Epithelial cell of proximal tubule (primary cell): ENCODE data around the gene DGAT2. TPM values are rescaled to one million over a fixed set of nuclear protein-coding genes. Genes with fewer than 3 reads are reported as not detected.

Experiments used
- DNase-seq: peaks from one replicate; pipeline ENCODE4 v3.0.0-alpha.2; 2011; ENCODE audit warnings: low read depth
- H3K4me3 ChIP-seq: 2 replicates; pipeline ENCODE4 v1.5.1; 2011; ENCODE audit warnings: low read depth, mild to moderate bottlenecking, low read length
- CTCF ChIP-seq: conservative IDR thresholded peaks from 2 replicates; pipeline ENCODE4 v1.5.1; 2012; ENCODE audit warnings: low read depth, mild to moderate bottlenecking, low read length
- total RNA-seq: library from RNA; depleted of rRNA; stranded (reverse); fragments of >200 nt; gene quantifications from 2 replicates; pipeline ENCODE4 v1.2.3, GENCODE V29; 2015

Gene DGAT2
- total RNA-seq, 1 donor from 2014 or later = 1.8 TPM

DNA sequence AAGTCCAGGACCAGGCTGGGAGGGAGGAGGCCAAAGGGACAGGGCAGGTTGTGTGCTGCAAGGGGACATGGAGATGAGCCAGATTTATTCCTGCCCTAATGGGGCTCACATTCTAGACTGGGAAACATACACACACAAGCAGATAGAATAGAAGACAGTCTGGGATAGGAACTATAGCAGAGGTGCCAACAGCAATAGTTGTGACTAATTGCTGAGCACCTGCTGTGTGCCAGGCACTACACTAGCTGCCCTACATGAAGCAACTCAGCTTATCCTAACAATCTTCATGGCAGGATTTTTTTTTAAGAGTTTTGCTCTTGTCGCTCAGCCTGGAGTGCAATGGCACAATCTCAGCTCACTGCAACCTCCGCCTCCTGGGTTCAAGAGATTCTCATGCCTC lies 39.6 kb upstream of the DGAT2 start:
- no peak overlapping the region for H3K4me3 ChIP-seq
- TF ChIP-seq CTCF = no peak

GRCh38 chr11:75731095-75731494 lies 37.5 kb upstream of the DGAT2 start:
- TF ChIP-seq CTCF = no peak
- no peak for DNase-seq
- H3K4me3 ChIP-seq = no peak overlapping the region

More for the DNA sequence above, 39.6 kb upstream of the DGAT2 start:
- no peak for DNase-seq

- TF ChIP-seq CTCF = no peak
- DNase-seq = no peak
- H3K4me3 ChIP-seq = no peak overlapping the region
Measured at GRCh38 chr11:75733071-75733430, 35.5 kb upstream of the DGAT2 start.

DNA sequence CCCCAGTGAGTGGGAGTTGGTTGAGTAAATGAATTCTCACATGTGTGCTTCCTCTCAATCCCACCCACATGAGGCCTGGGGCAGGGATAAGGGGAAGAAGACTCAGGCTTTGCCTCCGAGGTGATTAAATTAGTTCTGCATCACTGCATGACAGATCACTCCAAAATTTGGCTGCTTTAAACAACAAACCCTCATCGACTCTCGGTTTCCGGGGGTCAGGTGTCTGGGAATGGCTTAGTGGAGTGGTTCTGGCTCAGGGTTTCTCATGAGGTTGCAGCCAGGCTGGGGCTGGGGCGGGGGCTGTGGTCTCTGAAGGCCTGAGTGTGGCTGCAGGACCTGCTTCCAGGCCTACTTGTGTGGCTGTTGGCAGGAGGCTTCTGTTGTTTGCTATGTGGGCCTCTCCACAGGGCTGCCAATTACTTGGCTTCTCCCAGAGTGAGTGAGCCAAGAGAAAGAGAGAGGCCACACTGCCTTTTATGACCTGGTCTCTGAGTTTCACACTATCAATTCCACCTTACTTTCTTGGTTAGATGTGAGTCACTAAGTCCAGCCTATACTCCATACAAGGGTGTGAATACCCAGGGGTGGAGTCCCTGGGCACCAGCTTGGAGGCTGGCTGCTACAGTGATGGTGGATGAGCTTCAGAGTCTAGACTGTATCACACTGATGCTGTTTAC lies 35.0 kb upstream of the DGAT2 start:
- DNase-seq = no peak
- no peak overlapping the region for H3K4me3 ChIP-seq
- TF ChIP-seq CTCF = no peak

- no peak for DNase-seq
Measured at GRCh38 chr11:75734491-75735180, 33.9 kb upstream of the DGAT2 start.

DNA sequence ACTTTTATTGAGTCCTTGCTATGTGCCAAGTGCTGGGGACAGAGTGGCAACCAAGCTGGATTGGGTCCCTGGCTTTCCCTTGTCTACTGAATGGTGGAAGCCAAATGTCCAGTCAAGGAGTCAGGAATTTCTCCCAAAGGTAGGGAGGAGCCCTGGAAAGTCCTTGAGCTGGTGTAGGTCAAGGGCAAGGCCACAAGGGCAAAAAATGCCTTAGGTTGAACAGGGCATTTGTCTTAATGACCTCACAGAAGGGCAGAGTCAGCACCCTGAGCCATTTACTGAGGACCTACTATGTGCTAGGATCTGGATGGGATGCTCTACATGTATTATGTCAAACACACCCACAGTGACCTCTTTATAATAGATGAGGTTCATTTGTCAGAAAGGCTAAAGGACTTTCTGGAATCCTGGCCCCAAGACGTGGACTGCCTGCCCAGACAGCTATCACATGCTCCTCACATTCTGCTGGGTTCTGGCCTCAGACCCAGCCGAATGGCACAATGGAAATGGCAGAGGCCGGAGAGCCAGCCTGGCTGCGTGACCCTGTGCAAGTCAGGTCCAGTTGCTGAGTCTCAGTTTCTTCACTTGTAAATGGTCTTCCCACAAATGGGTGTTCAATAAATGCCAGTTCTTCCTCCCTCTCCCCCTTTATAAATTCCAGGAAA lies 33.3 kb upstream of the DGAT2 start:
- TF ChIP-seq CTCF = no peak
- no peak for DNase-seq
- no peak overlapping the region for H3K4me3 ChIP-seq

More at GRCh38 chr11:75734491-75735180, 33.9 kb upstream of the DGAT2 start:
- H3K4me3 ChIP-seq = no peak overlapping the region
- TF ChIP-seq CTCF = no peak
